EH (cell line): ENCODE results near the gene KYAT1.
"Not testable (repeated sequence)": the region's sequence is repeated elsewhere in the genome, so short reads cannot be mapped to it uniquely, and the experiment has no call there.

Experiments
- DNase-seq: peaks from one replicate; pipeline ENCODE4 v3.0.0-alpha.2; 2015; ENCODE audit warnings: low read depth

The KYAT1 gene

GRCh38 chr9:128818099-128818838 lies 63.5 kb downstream of the KYAT1 start, which contains the start of gene ENDOG:
Gene ENDOG, plus strand, starts transcription at chr9:128818500. Its CDS starts 185 bp downstream, at chr9:128818685.
- peak; percentile 97 for DNase-seq

- DNase-seq, result no peak
Measured at GRCh38 chr9:128810873-128811272, 70.9 kb downstream of the KYAT1 start.

- no peak for DNase-seq
Measured at GRCh38 chr9:128809831-128810230, 71.9 kb downstream of the KYAT1 start.

GRCh38 chr9:128809036-128809599 lies 72.6 kb downstream of the KYAT1 start:
- DNase-seq, result no peak

GRCh38 chr9:128808543-128808942 lies 73.2 kb downstream of the KYAT1 start:
- DNase-seq, result no peak

GRCh38 chr9:128807827-128808226 lies 73.9 kb downstream of the KYAT1 start:
- no peak for DNase-seq

- no peak for DNase-seq
Measured at GRCh38 chr9:128805661-128806060, 76.1 kb downstream of the KYAT1 start.

GRCh38 chr9:128802482-128802881 lies 79.3 kb downstream of the KYAT1 start:
- DNase-seq, result no peak

- no peak for DNase-seq
Measured at GRCh38 chr9:128800061-128800460, 81.7 kb downstream of the KYAT1 start.

- no peak for DNase-seq
Measured at GRCh38 chr9:128798896-128799295, 82.9 kb downstream of the KYAT1 start.

GRCh38 chr9:128794961-128795360 lies 86.8 kb downstream of the KYAT1 start:
- not testable (repeated sequence) for DNase-seq

GRCh38 chr9:128792978-128793686 lies 88.6 kb downstream of the KYAT1 start:
- DNase-seq, result no peak

GRCh38 chr9:128792134-128792533 lies 89.6 kb downstream of the KYAT1 start:
- no peak for DNase-seq

GRCh38 chr9:128790536-128790935 lies 91.2 kb downstream of the KYAT1 start:
- no peak for DNase-seq

GRCh38 chr9:128788445-128788844 lies 93.3 kb downstream of the KYAT1 start:
- DNase-seq, result no peak

- DNase-seq, result peak; percentile 18
Measured at GRCh38 chr9:128787659-128788058, 94.1 kb downstream of the KYAT1 start.

GRCh38 chr9:128786681-128787601 lies 94.8 kb downstream of the KYAT1 start, which contains the start of gene TBC1D13:
Gene TBC1D13, plus strand, starts transcription at chr9:128787253. Its CDS starts 101 bp downstream, at chr9:128787354.
- DNase-seq, result peak; percentile 85

GRCh38 chr9:128785427-128785826 lies 96.3 kb downstream of the KYAT1 start:
- DNase-seq, result no peak
